HG03135 (cell line): ENCODE data around the gene FBN3.
"Not testable (repeated sequence)": the region's sequence is repeated elsewhere in the genome, so short reads cannot be mapped to it uniquely, and the experiment has no call there.

Source experiments
- ATAC-seq: cut with Tn5 transposase; IDR thresholded peaks from one replicate; pipeline ENCODE4 v1.9.1; 2021; ENCODE audit warnings: mild to moderate bottlenecking, moderate library complexity; ENCODE audit not compliant: unreplicated experiment

FBN3 gene

GRCh38 chr19:8064911-8065874, 84.2 kb downstream of the FBN3 start:
- no peak for ATAC-seq

- ATAC-seq = no peak
These were observed 91.7 kb downstream of the FBN3 start for GRCh38 chr19:8057545-8058270.

GRCh38 chr19:8056533-8056932, 92.9 kb downstream of the FBN3 start:
- no peak for ATAC-seq

GRCh38 chr19:8054169-8054568, 95.2 kb downstream of the FBN3 start:
- ATAC-seq = no peak

GRCh38 chr19:8052464-8052859, 96.9 kb downstream of the FBN3 start, which contains the start of gene CCL25:
CCL25 (plus strand) TSS chr19:8052760; CDS start chr19:8053050, 290 bp downstream.
- no peak for ATAC-seq

- peak; percentile 70 for ATAC-seq
These were observed 98.9 kb downstream of the FBN3 start for GRCh38 chr19:8050274-8051096.

GRCh38 chr19:8046569-8047165, 102.7 kb downstream of the FBN3 start:
- no peak for ATAC-seq

- no peak for ATAC-seq
These were observed 103.4 kb downstream of the FBN3 start for GRCh38 chr19:8045872-8046568.

GRCh38 chr19:8044018-8044417, 105.4 kb downstream of the FBN3 start:
- ATAC-seq = no peak

- ATAC-seq = no peak
These were observed 106.5 kb downstream of the FBN3 start for GRCh38 chr19:8042900-8043299.

GRCh38 chr19:8041531-8041931, 107.9 kb downstream of the FBN3 start:
- ATAC-seq = no peak

- no peak for ATAC-seq
These were observed 110.2 kb downstream of the FBN3 start for GRCh38 chr19:8039231-8039630.

GRCh38 chr19:8038815-8039214, 110.6 kb downstream of the FBN3 start:
- ATAC-seq = no peak

GRCh38 chr19:8036434-8037099, 112.8 kb downstream of the FBN3 start:
- ATAC-seq = no peak

- ATAC-seq = no peak
These were observed 115.2 kb downstream of the FBN3 start for GRCh38 chr19:8034178-8034525.

- ATAC-seq = not testable (repeated sequence)
These were observed 115.9 kb downstream of the FBN3 start for GRCh38 chr19:8033287-8034177.

- no peak for ATAC-seq
These were observed 118.4 kb downstream of the FBN3 start for GRCh38 chr19:8030960-8031359.

GRCh38 chr19:8028951-8029491, 120.4 kb downstream of the FBN3 start:
- no peak for ATAC-seq
